ENCODE measurements around the gene DAP.

Gene DAP

DNA sequence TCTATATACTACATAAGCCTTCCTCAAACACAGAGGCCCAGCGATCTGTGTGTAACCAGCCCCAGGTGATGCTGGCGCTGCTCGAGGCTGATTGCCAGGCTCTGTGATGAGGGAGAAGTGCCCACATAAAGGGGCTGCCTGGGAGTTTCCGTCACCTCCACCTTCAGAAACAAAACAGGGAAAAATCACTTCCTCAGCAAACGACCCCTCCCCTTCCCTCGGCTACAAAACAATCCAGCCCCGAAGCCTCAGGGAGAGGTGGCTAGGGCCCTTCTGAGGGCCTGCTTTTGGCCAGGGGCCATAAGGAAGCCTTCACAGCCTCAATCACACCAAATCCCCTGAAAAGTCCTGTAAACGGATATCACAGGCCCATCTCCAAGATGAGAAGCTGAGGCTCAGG, 51.1 kb downstream of the DAP start:
- no peak for DNase-seq (ENCODE audit: low spot score)

DNA sequence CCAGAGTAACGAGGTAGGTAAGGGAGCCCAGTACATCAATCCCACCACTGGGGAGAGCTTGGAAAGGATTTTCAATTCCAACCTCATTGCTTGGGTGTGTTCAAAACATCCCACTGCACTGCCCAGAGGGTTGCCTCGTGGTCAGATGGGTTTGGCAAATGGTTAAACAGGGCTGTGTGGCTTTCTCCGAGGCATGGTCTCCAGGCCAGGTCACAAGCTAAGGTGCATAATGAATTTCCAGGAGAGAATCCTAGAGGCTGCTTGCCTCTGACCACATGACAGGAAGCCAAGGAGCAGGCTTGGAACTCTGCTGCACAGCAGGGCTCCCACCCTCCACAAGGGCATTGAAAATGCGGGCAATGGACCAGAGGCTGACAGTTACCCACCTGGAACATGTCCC, 51.6 kb downstream of the DAP start:
- DNase-seq (ENCODE audit: low spot score): no peak

DNA sequence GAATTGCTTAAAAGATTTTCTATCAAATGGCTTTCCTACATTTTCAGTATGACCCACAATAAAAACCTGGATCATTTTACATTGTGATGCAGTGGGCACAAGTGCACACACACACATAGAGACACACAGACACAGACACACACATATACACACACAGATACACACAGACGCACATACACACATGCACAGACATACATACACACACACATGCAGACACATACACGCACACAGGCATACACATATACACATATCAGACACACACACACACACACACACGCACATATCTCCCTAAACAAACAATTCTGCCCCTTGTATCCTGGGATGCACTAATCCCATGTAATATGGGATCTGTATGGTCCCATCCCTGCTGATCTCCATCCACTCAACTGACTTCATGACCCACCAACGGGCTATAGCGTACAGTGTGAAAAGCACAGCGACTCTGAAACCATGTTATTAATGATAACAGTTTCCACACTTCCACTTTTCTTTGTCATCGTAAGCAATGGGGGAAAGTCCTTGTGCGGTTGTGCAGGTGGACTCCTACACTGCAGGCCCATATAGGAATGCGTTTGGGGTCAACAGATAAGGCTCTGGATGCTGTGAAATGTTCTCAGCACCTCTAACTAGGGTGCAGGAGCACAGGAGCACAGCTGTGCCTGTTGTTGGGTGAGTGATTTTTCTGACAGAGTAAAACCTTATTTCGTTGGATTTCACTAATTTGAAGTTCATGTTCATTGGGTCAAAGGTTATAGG, 52.7 kb downstream of the DAP start:
- DNase-seq (ENCODE audit: low spot score): no peak

DNA sequence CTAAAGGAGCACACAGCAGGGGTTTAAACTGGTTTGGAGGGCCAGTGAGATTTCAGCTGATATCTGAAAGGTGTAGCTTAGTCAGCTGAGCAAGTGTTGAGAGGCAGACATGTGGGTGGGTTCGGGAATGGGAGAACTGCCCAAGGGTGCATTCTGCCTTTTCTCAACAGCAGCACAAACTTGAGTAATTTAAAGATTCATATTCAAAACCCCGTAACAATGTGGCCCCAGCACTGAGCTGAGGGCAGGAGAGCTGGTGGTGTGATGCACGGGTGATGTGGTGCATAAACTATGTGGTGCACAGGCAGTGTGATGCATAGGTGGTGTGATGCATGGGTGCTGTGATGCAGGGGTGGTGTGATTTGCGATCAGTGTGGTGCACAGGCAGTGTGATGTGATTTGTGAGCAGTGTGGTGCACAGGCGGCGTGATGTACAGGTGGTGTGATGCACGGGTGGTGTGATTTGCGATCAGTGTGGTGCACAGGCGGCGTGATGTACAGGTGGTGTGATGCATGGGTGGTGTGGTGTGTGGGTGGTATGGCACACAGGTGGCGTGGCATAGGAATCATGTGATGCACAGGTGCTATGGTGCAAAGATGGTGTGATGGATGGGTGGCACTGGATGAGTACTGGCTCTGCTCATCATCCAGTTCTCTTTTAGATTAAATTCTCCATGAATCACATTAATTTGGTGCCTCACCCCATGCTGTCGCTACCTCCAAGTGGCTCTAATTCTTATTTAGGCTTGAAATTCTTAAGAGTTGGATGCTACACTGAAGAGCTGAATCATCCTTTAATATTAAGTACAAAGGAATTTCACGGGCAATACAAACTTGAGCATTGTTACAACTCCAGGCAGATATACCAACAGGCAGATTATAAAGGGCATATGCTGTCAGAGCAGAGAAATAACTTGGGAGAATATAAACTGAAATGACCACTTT, 53.6 kb downstream of the DAP start:
- no peak for DNase-seq (ENCODE audit: low spot score)

DNA sequence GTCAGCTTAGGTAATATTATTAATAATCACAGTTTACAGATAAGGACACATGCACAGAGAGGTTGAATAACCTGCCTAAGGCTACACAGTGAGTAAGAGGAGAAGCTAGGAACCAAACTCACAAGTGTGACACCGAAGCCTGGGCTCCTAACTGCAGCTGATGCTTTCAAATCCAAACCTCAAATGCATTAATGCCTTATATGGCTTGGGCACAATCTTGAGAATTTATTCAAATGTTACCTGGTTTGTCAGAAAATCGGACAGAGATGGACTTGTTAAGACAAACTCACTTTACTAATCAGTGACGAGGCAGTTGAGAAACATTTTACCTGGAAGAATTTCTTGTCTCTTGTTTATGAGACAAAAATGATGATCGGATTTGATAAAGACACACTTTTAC, 54.7 kb downstream of the DAP start:
- DNase-seq (ENCODE audit: low spot score): no peak

DNA sequence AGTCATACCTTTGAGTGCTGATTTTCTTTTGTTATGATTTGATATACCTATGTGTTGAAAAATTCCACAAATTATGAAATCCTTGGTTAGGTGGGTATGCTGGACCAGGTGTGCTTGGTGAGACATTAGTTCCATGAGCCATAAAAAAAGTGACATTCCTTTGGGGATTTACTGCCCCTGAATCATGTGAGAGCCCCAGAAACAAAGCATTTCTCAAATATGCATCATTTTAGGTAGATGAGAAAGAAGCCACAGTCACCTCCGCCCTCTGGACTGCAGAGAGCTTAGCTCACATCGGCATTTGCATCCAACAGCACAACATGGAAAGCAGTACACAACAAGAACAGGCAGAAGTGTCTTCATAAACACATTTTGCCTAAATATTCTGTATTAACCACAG, 55.3 kb downstream of the DAP start:
- DNase-seq (ENCODE audit: low spot score): no peak

DNA sequence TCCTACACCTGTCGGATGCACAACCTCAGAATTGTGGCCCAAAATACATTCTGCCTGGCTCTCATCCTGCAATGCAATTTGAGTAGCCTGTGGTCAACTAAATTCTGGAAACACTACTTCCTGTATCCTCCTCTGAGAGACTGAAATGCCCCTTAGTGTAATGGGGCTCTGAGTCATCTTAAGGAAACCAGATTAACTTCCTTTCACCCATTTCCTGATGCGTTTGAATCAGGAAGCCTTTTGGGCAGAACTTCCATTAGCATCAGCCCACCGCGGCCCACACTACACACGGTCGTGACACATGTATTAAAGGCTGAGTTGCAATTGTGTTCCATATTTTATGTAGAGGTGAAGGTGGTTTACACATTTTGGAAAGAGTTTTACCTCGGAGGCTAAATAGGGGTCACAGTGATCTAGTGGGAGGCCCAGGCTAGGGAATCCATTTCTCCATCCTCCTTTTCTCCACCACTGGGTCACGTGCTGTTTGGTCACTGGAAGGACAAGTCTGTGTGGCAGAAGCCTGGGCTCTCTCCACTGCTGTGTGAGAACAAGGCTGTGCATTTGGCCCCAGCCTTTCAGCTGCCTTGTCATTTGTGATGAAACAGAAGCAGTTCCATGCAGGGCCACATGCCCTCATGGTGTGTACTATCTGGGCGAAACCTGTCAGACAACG, 55.9 kb downstream of the DAP start:
- peak; percentile 16 for DNase-seq (ENCODE audit: low spot score)

DNA sequence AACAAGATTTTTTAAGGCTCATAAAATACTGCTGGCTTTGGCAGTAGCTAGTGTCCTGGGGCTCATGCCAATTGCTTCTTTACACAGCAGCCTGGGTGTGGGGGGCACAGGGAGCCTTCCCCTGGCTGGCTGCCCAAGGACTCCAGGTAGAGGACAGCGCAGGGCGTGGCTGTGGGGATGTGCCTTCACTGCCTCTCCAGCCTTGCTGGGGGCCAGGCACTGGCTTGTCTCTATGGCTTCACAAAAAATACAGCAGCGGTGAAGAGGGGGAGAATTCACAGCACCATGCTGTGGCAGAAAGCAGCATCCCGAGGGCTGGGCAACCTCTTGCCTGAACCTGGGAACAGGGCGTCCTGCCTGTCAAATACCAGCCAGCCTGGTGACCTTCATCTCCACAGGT, 57.4 kb downstream of the DAP start:
- DNase-seq (ENCODE audit: low spot score): no peak

DNA sequence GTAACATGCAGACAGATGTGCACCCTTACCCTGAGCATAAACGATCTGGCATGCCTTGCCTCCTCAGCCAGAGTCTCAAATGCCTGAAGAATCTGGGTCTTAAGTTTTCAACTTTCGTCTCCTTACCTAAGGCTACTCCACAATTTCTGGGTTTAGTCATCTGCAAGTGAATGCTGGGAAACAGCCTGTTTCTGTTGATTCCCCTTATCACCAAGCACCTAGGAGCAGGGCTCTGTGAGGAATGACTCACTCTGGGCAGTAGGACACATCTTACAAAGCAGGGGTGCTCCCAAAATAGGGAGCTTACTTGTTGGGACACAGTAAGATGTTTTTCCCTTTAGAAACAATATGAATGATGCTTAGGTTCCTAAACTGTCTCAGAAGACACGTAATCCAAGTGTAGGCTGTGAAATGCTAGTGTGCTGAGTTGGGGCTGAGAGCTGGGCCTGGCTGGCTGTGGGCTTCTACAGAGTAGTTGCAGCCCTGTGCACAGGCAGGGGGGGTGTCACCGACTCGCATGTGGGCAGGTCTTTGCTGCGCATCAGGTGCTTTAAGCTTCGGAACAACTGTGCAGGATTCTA, 58.0 kb downstream of the DAP start:
- no peak for DNase-seq (ENCODE audit: low spot score)

DNA sequence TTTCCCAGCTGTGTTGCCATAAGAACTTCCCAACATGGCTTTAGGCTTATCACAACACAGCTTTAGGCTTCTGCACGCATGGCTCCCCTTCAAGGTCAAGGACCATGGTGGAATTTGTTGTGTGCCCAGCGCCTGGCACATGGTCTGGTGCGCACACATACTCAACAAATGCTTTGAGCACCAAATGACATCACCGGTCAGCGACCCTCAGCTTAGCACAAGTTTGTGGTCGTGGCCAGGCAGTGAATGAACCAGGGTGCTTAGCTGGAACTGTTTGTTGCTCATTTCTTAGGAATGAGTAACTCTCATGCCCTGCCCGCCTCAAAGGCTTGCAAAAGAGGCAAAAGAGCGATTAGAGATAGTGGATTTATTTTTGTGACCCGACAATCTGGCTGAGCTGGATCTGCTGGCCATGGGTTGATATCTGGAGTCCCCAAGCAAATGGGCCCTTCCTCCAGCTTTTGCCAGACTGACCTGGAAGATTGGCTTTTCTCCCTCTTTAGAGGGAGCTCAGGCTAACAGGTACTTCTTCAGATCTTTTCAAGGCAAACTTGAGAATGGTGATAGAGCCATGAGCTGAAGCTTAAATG, 58.9 kb downstream of the DAP start:
- no peak for DNase-seq (ENCODE audit: low spot score)

DNA sequence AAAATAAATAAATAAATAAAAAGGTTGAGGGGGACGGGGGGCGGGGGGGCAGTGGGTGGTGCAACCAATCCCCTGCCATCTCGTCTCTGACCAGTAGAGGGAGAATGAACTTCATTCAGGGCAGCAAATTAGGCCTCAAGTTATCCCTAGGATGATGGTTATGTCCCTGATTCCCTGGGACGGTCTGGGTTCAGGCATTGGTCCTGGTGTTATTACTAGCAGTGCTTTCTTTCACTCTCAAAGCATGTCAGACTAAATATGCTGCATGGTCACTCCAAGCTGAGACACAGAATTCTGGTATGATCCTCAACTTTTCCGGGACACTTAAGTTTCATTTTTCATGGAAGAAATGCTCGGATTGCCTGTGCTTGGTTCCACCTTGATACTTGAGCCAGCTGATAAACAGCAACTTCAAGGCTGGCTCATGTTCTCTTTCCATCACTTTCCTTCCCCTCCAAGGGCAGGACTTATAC, 59.4 kb downstream of the DAP start:
- DNase-seq (ENCODE audit: low spot score): peak; percentile 41

DNA sequence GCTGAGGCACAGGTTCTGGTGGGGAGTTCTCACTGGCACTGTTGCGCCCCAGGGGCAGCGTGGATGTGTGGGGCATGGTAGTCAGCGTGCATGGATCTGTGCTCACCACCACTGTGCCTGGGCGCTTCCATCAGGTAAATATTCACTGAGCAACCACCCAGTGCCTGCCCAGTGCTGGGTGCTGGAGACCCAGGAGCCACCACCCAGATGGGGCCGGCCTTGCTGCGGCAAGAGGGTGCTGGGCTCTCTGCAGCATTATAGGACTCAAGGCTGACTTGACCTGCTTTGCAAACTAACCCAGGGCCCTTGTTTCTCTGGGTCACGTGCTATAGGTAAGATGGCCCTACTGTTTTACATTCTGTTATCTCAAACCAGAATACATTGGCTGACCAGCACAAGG, 60.5 kb downstream of the DAP start:
- no peak for DNase-seq (ENCODE audit: low spot score)

DNA sequence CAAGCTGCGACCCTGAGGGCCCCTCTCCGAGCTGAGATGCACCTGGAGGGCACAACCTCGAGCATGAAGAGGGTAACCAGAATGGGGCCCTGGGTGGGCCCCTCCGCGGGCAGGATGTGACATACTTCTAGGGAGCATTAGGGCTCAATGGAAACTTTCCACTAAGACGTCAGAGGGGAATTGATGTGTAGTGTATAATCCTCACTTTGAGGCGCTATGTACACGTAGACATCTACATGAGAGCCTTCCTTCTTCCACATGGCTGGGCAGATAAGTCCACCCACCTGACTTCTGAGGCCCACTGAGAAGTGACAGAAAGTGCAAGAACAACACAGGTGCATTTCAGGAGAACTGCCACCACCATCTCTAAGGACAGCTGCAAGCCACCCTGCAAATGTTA, 61.0 kb downstream of the DAP start:
- no peak for DNase-seq (ENCODE audit: low spot score)

DNA sequence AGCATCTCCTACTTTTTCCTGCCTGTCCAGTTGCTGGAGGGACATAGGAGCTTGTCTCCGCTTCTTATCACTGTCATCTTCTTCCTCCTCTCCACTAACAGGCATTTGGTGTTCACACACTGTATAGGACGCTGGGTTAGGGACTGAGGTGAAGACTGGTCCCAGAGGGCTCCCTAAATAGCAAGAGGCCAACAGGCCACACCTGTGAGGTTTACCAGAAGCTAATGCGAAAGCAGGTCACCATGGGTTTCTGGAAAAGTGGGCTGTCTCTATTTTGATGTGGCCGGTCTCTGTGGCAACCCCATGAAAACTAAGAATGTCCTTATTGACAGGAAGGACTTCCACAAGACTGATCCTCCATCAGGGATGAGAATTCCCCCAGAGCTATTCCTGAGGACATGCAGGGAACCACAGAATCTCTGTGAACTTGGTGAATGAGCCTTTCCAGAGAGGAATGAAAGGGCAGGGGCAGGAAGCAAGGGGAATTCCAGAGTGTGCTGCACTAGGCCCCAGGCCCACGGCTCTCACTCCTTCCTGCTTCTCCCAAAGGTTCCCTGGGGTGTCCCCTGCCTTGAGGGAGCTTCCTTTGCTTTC, 61.7 kb downstream of the DAP start:
- no peak for DNase-seq (ENCODE audit: low spot score)

DNA sequence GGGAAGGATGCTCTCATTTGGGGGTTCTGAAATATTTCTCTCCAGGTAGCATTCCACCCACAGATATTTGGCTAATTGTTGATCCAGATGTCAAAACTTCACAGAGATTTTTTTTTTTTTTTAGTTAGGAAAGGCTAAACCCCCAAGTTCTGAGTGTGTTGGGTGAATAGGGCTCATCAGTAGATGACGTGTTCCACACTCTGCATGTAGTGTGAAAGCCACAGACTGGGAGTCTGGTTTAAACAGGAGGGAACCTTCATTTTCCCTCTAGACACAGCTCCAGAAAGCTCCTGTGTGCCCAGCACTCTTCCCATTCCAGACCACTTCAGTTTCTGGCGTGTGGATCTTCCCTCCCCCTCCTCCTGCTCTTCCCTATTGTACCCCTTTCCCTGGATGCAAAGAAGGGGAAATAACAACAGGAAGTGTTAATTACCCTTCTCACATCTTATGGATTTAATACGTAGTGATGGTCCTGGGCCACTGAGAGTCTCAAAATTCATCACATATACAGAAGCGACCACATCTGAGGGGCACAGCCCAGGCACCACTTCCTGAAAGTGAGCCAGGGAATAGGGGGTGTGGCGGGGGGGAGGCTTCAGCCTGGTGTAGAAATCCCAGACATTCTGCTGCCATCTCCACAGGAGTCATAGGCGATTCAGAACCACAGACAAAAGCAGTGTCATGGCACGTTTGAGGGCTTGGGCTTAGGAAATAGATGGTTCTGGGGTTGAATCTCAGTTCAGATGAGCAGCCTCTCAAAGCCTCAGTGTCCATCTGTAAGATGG, 65.1 kb downstream of the DAP start:
- DNase-seq (ENCODE audit: low spot score): no peak

DNA sequence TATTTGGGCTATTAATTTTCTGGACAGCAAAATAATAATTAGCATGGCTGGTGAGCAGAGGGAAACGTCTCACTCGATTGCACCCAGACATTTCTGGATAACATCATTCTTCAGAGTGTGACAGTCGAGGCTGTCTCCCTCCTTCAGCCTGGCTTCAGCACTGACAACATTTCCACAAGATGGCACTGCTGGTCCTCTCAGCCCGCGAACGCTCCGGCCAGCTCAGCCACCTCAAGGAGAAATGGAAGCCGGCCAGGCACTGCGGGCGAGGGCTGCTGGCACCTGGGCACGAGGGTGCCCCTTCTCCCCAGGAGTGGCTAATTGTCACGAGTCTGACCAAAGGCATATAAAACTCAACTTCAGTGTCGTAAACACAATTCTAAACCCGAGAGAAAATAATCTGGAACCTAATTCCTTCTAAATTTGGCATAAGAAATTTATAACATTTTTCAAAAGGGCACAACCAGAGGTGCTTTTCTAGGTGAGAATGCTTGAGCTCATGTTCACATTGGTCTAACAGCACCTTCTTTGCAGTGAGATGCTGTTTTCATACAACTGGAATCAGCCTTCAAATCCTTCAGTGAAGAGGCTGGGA, 65.9 kb downstream of the DAP start:
- DNase-seq (ENCODE audit: low spot score): no peak

DNA sequence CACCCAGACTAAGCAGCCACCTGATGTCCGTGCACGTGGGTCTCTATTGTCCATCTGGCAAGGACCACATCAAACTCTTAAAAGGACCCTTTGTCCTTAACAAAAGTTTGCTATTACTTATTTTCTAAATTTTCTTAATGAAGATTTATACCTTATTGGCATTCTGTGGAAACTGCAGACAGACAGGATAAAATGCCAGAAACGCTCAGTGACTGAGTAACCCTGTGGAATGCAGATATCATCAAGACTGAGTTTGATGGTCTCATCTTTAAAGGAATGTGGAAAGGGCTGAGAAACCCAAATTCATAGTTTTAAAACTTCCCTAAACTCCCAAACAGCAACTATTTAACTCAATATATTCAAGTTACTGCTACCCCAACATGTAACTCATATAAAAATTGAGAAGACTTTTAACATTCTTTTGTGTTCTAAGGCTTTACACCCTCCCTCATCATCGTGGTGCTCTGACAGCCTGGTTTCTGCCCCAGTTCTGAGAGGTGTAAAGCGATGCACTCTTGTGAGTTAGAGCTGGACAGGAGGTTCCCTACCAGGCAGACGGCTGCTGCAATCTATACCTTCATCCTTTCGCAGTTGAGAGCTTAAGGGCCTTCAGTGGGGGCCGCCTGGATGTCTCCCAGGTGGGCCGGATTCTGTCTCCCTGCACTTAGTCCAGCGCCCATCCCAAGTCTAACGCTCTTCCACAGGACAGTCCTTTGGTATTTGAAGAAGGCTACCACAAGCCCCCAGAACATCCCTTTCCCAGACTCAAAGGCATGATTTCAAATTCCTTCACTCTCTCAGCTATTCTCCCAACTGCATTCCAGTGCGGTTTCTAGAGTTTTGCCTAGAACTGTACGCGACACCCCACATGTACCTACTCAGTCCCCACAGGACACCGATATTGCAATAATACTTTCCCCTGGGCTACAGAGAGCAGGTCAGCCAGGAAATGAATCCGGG, 68.9 kb downstream of the DAP start:
- DNase-seq (ENCODE audit: low spot score): no peak

DNA sequence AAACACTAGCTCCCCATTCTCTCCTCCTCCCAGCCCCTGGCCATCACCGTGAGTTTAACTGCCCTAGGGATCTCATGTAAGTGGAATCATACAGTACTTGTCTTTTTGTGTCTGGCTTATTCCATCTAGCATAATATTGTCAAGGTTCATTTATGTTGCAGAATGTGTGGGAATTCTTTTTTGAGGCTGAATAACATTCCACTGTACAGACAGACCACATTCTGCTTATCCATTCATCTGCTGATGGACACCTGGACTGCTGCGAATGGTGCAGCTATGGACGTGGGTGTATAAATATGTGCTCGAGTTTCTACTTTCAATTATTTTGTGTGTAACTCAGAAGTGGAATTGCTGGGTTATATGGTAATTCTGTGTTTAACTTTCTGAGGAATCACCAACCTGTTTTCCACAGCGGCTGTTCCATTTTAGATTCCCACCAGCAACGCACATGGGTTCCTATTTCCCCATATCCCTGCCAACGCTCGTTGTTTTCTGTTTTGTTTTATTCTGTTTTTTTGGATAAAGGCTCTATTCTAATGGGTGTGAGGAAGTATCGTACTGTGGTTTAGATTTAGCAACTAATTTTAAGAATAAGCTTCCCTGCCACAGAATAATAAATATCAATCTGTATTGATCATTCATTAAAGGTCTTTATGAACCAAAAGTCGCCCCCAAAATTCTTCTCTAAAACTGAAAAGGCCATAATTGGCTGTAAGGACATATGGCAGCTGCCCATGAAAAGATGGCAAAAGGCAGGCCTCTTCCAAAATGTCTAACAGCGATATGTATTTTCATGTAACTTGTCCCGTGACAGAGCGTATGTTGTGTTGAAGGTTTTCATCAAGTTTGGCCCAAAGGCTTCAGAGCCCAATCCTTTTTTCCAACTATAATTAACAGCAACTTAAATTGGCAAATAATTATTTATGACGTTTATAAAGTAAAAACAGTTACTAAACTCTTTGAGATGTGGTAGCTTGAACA, 70.3 kb downstream of the DAP start:
- no peak for DNase-seq (ENCODE audit: low spot score)

All from CD4-positive, alpha-beta T cell treated with Interleukin-2 at 100 ng/mL for 4 hours (primary cell).